HCT116 (cell line): Measurements from ENCODE around the gene PRDX2. TPM values are rescaled to one million over a fixed set of nuclear protein-coding genes. Genes with fewer than 3 reads are reported as not detected.

Source experiments
- ATAC-seq: fragments of 200-7000 bp; cut with Tn5 transposase; 2 replicates; pipeline ENCODE4 v1.9.1; 2020; ENCODE audit warnings: mild to moderate bottlenecking, moderate library complexity
- BruUV-seq: library from RNA; stranded (reverse); fragments of 400-500 nt; replicated peaks from 2 replicates; lab custom pipeline; 2021; lab: Mats Ljungman, UMichigan
- CTCF ChIA-PET: fragments of 300-600 bp; sonication (Branson Sonifier 250); formaldehyde crosslinking; loops from one replicate; lab custom pipeline; 2021; ENCODE audit warnings: antibody characterized with exemption; lab: Charles Lee
- POLR2A ChIA-PET: fragments of 300-600, 350-600 bp; sonication (Branson Sonifier 250); formaldehyde crosslinking; loops from one replicate; lab custom pipeline; 2021; ENCODE audit warnings: antibody characterized with exemption; lab: Charles Lee
- RAD21 ChIA-PET, 2 experiments: fragments of 300-600 bp; sonication (Branson Sonifier 250); formaldehyde crosslinking; loops; one replicate each; lab custom pipeline; 2023; ENCODE audit warnings: low total read pairs in 2 of 2; ENCODE audit not compliant: uncharacterized antibody in 2 of 2, unreplicated experiment in 2 of 2, low non-redundant PET in 1 of 2; lab: Charles Lee
- DNase-seq: peaks from one replicate; pipeline ENCODE4 v3.0.0-alpha.2; 2010; ENCODE audit warnings: low read depth, low spot score
- H2AFZ ChIP-seq: fragments of 200-600 bp; shearing (Covaris generic), sonication (generic); 2 replicates; pipeline ENCODE4 v1.6.1; 2017; ENCODE audit warnings: low read depth, mixed run types, mixed read lengths, antibody characterized with exemption, low read length; ENCODE audit not compliant: poor library complexity, severe bottlenecking
- H3K27ac ChIP-seq: 2 replicates; pipeline ENCODE4 v1.5.1; 2012; ENCODE audit warnings: low read depth, low read length
- H3K27me3 ChIP-seq: fragments of 200-600 bp; sonication (generic); 2 replicates; pipeline ENCODE4 v1.6.1; 2016; ENCODE audit warnings: mixed run types, low read length, mixed read lengths; ENCODE audit not compliant: insufficient read depth
- H3K36me3 ChIP-seq, 2 experiments: fragments of 200-500 bp in 1 of 2; fragments of 200-600 bp in 1 of 2; sonication (Bioruptor generic) in 1 of 2; sonication (generic) in 1 of 2; 2 replicates each; pipeline versions ENCODE4 v1.5.1 to v1.6.1; 2014 to 2016; ENCODE audit warnings: low read length in 2 of 2, inconsistent platforms in 1 of 2, mixed read lengths in 1 of 2, mixed run types in 1 of 2; ENCODE audit not compliant: insufficient read depth in 2 of 2, control insufficient read depth in 1 of 2
- H3K4me1 ChIP-seq, 2 experiments: fragments of 200-600 bp in 1 of 2; sonication (generic) in 1 of 2; 2 replicates each; pipeline versions ENCODE4 v1.5.1 to v1.6.1; 2012 to 2017; ENCODE audit warnings: low read length in 2 of 2, inconsistent platforms in 1 of 2, mild to moderate bottlenecking in 1 of 2, mixed read lengths in 1 of 2, mixed run types in 1 of 2, moderate library complexity in 1 of 2; ENCODE audit not compliant: insufficient read depth in 2 of 2, control insufficient read depth in 1 of 2
- H3K4me2 ChIP-seq: fragments of 200-600 bp; sonication (generic); 2 replicates; pipeline ENCODE4 v1.6.1; 2017; ENCODE audit warnings: mixed run types, low read length, mixed read lengths
- H3K4me3 ChIP-seq, 2 experiments: fragments of 200-600 bp in 1 of 2; sonication (generic) in 1 of 2; replicated peaks in 1 of 2; 2 replicates each; pipeline ENCODE4 v1.5.1; 2011 to 2016; ENCODE audit warnings: low read length in 2 of 2, control low read depth in 1 of 2, low read depth in 1 of 2, mild to moderate bottlenecking in 1 of 2, mixed read lengths in 1 of 2, mixed run types in 1 of 2
- H3K79me2 ChIP-seq: fragments of 200-600 bp; sonication (generic); 2 replicates; pipeline ENCODE4 v1.6.1; 2017; ENCODE audit warnings: mild to moderate bottlenecking, mixed run types, low read length, moderate library complexity, mixed read lengths; ENCODE audit not compliant: insufficient read depth
- H3K9ac ChIP-seq: fragments of 200-600 bp; sonication (generic); 2 replicates; pipeline ENCODE4 v1.6.1; 2016; ENCODE audit warnings: low read length, mixed read lengths
- H3K9me2 ChIP-seq: fragments of 200-600 bp; sonication (generic), shearing (Covaris generic); 2 replicates; pipeline ENCODE4 v1.6.1; 2017; ENCODE audit warnings: mixed run types, mild to moderate bottlenecking, moderate library complexity; ENCODE audit not compliant: insufficient read depth
- H3K9me3 ChIP-seq, 2 experiments: fragments of 200-500 bp in 1 of 2; fragments of 200-600 bp in 1 of 2; sonication (Bioruptor generic) in 1 of 2; sonication (generic) in 1 of 2; 2 replicates each; pipeline ENCODE4 v1.6.1; 2014 to 2017; ENCODE audit warnings: low read length in 2 of 2, mixed read lengths in 2 of 2, inconsistent platforms in 1 of 2, low read depth in 1 of 2, mild to moderate bottlenecking in 1 of 2, mixed run types in 1 of 2, moderate library complexity in 1 of 2; ENCODE audit not compliant: control insufficient read depth in 1 of 2, insufficient read depth in 1 of 2
- H4K20me1 ChIP-seq: fragments of 200-600 bp; sonication (generic), shearing (Covaris generic); 2 replicates; pipeline ENCODE4 v1.6.1; 2017; ENCODE audit warnings: mixed run types, mild to moderate bottlenecking, moderate library complexity; ENCODE audit not compliant: insufficient read depth
- CBX3 ChIP-seq: IDR thresholded peaks from 2 replicates; pipeline ENCODE4 v1.6.1; 2012; ENCODE audit warnings: low read depth
- CEBPB ChIP-seq: IDR thresholded peaks from 2 replicates; pipeline ENCODE4 v1.6.1; 2012; ENCODE audit warnings: low read depth
- EGR1 ChIP-seq: IDR thresholded peaks from 2 replicates; pipeline ENCODE4 v1.6.1; 2012; ENCODE audit warnings: low read depth
- ELF1 ChIP-seq: IDR thresholded peaks from 2 replicates; pipeline ENCODE4 v1.6.1; 2012; ENCODE audit warnings: low read depth, borderline replicate concordance
- EZH2 ChIP-seq: fragments of 200-600 bp; sonication (generic); IDR thresholded peaks from 2 replicates; pipeline ENCODE4 v1.6.1; 2017; ENCODE audit warnings: antibody characterized with exemption, mixed run types
- FOSL1 ChIP-seq: IDR thresholded peaks from 2 replicates; pipeline ENCODE4 v1.6.1; 2012; ENCODE audit warnings: low read depth
- POLR2A ChIP-seq: IDR thresholded peaks from 2 replicates; pipeline ENCODE4 v1.7.0; 2011; ENCODE audit warnings: borderline replicate concordance; ENCODE audit not compliant: insufficient read depth, insufficient read length; ENCODE audit errors: extremely low read depth
- POLR2AphosphoS5 ChIP-seq: IDR thresholded peaks from 2 replicates; pipeline ENCODE4 v1.6.1; 2011; ENCODE audit warnings: mild to moderate bottlenecking, low read depth, low read length, moderate library complexity
- RAD21 ChIP-seq: IDR thresholded peaks from 2 replicates; pipeline ENCODE4 v1.6.1; 2012; ENCODE audit warnings: low read depth, mild to moderate bottlenecking
- SIN3A ChIP-seq: IDR thresholded peaks from 2 replicates; pipeline ENCODE4 v1.6.1; 2012; ENCODE audit warnings: low read depth
- SP1 ChIP-seq: IDR thresholded peaks from 2 replicates; pipeline ENCODE4 v1.6.1; 2012; ENCODE audit warnings: low read depth
- ZBTB33 ChIP-seq: IDR thresholded peaks from 2 replicates; pipeline ENCODE4 v1.6.1; 2011; ENCODE audit warnings: mild to moderate bottlenecking, low read length, moderate library complexity; ENCODE audit not compliant: insufficient replicate concordance; ENCODE audit errors: extremely low read depth
- ZFX ChIP-seq: fragments of 450-650 bp; IDR thresholded peaks from 2 replicates; pipeline ENCODE4 v1.6.1; 2017
- ZNF274 ChIP-seq: fragments of 200-500 bp; sonication (Bioruptor generic); IDR thresholded peaks from 2 replicates; pipeline ENCODE4 v1.6.1; 2014; ENCODE audit warnings: mild to moderate bottlenecking, low read depth, low read length, inconsistent platforms
- intact Hi-C: fragments of 100-400 bp; cut with micrococcal nuclease; formaldehyde crosslinking; loops from 2 replicates; pipeline ENCODE4 v1.10.0; 2022
- total RNA-seq: library from RNA; stranded (reverse); gene quantifications from one replicate; pipeline ENCODE4 v1.2.1, GENCODE V29; 2021; ENCODE audit not compliant: unreplicated experiment
- TF ChIP-seq, protein P1 (sequence below): IDR thresholded peaks from 2 replicates; pipeline ENCODE4 v1.6.1; 2012
- TF ChIP-seq, protein P2 (sequence below), 3 experiments: fragments of 200-600 bp in 1 of 3; sonication (generic) in 1 of 3; IDR thresholded peaks in 2 of 3; conservative IDR thresholded peaks in 1 of 3; 2 replicates each; pipeline ENCODE4 v1.5.1; 2012 to 2017; ENCODE audit warnings: low read depth in 2 of 3, low read length in 2 of 3, antibody characterized with exemption in 1 of 3, borderline replicate concordance in 1 of 3, control low read depth in 1 of 3, mild to moderate bottlenecking in 1 of 3, mixed read lengths in 1 of 3, mixed run types in 1 of 3, moderate library complexity in 1 of 3; ENCODE audit not compliant: insufficient read depth in 1 of 3
- TF ChIP-seq, protein P3 (sequence below): IDR thresholded peaks from 2 replicates; pipeline ENCODE4 v1.6.1; 2012

The PRDX2 gene
- total RNA-seq, 1 experiment from 2014 or later = 387 TPM

- Histone ChIP-seq H3K9me2 (no peaks in the 10 kb centered on the region), H3K27ac (no peak overlapping the region), H3K9ac (no peak overlapping the region), H3K4me3 (no peak overlapping the region), H3K27me3 (no peaks in the 10 kb centered on the region), H3K4me2 (no peak overlapping the region), H3K36me3 (peaks cover 8 to 20% of the 10 kb centered on the region in 2 experiments; a peak in 3 of 4 replicates), H3K9me3 (no peaks in the 10 kb centered on the region), H3K4me1 (peaks cover 20 to 42% of the 10 kb centered on the region in 2 experiments; a peak in 3 of 4 replicates), H2AFZ (no peak overlapping the region), H3K79me2 (peaks cover 35% of the 10 kb centered on the region), H4K20me1 (no peaks in the 10 kb centered on the region)
- RAD21 ChIA-PET = no interaction called here
- no peak for DNase-seq
- BruUV-seq = no TSS peak
- POLR2A ChIA-PET = no interaction called here
- CTCF ChIA-PET = no interaction called here
- no peak for TF ChIP-seq FOSL1
- no peak for TF ChIP-seq ZNF274
- TF ChIP-seq, protein P1, sequence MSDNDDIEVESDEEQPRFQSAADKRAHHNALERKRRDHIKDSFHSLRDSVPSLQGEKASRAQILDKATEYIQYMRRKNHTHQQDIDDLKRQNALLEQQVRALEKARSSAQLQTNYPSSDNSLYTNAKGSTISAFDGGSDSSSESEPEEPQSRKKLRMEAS = no peak
- no peak for TF ChIP-seq POLR2A
- TF ChIP-seq, protein P2, sequence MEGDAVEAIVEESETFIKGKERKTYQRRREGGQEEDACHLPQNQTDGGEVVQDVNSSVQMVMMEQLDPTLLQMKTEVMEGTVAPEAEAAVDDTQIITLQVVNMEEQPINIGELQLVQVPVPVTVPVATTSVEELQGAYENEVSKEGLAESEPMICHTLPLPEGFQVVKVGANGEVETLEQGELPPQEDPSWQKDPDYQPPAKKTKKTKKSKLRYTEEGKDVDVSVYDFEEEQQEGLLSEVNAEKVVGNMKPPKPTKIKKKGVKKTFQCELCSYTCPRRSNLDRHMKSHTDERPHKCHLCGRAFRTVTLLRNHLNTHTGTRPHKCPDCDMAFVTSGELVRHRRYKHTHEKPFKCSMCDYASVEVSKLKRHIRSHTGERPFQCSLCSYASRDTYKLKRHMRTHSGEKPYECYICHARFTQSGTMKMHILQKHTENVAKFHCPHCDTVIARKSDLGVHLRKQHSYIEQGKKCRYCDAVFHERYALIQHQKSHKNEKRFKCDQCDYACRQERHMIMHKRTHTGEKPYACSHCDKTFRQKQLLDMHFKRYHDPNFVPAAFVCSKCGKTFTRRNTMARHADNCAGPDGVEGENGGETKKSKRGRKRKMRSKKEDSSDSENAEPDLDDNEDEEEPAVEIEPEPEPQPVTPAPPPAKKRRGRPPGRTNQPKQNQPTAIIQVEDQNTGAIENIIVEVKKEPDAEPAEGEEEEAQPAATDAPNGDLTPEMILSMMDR (IDR thresholded peaks at IDR 0.05 in 2 of 3, conservative IDR thresholded peaks at IDR 0.05 in 1 of 3; ENCODE audit: borderline replicate concordance in 1 of 3, insufficient read depth in 1 of 3, low read depth in 2 of 3, low read length in 2 of 3) = no peak
- TF ChIP-seq, protein P3, sequence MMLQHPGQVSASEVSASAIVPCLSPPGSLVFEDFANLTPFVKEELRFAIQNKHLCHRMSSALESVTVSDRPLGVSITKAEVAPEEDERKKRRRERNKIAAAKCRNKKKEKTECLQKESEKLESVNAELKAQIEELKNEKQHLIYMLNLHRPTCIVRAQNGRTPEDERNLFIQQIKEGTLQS = no peak
- no peak for TF ChIP-seq SP1
- no peak for TF ChIP-seq CEBPB
- TF ChIP-seq RAD21 = no peak
- no peak for TF ChIP-seq SIN3A
- TF ChIP-seq EGR1 = no peak
- no peak for TF ChIP-seq ELF1
- no peak for TF ChIP-seq CBX3
- no peak for TF ChIP-seq EZH2
- no peak for TF ChIP-seq ZFX
- no peak for TF ChIP-seq POLR2AphosphoS5
- TF ChIP-seq ZBTB33 = no peak
- ATAC-seq = no peak
- intact Hi-C loops = loop anchor here (5.0 kb wide), 1 partner anchor 33 kb away; the partner anchor contains the start of gene MAST1
Observed at GRCh38 chr19:12804051-12804450, 2.5 kb upstream of the PRDX2 start.
